Psoas muscle (tissue), 8 donors: ENCODE measurements around the gene CEP350. TPM values are rescaled to one million over a fixed set of nuclear protein-coding genes. Genes with fewer than 3 reads are reported as not detected.

Experiments
- ATAC-seq, 4 donors: fragments of 200-7000 bp; cut with Tn5 transposase; one replicate each; pipeline ENCODE4 v1.9.1; 2020; ENCODE audit warnings: moderate library complexity in 3 of 4, mild to moderate bottlenecking in 2 of 4
- DNase-seq, 2 donors: peaks; one replicate each; pipeline ENCODE4 v3.0.0-alpha.2; 2020
- H3K27ac ChIP-seq: fragments of 200-600 bp; one replicate; pipeline ENCODE4 v1.8.0; 2022
- H3K27me3 ChIP-seq, 3 donors: fragments of 200-600 bp in 1 of 3; one replicate each; pipeline versions ENCODE4 v1.6.1 to v1.8.0; 2013 to 2022; ENCODE audit warnings: low read length in 2 of 3, mild to moderate bottlenecking in 2 of 3, moderate library complexity in 1 of 3; ENCODE audit not compliant: insufficient read depth in 3 of 3
- H3K36me3 ChIP-seq, 2 donors: fragments of 200-600 bp in 1 of 2; one replicate each; pipeline versions ENCODE4 v1.6.1 to v1.8.0; 2013 to 2022; ENCODE audit warnings: low read depth in 1 of 2, mild to moderate bottlenecking in 1 of 2, moderate library complexity in 1 of 2; ENCODE audit not compliant: insufficient read depth in 1 of 2
- H3K4me1 ChIP-seq: fragments of 200-600 bp; one replicate; pipeline ENCODE4 v1.8.0; 2022
- H3K4me3 ChIP-seq: fragments of 200-600 bp; one replicate; pipeline ENCODE4 v1.8.0; 2022; ENCODE audit warnings: mild to moderate bottlenecking
- H3K9me3 ChIP-seq: fragments of 200-600 bp; one replicate; pipeline ENCODE4 v1.8.0; 2022
- CTCF ChIP-seq: fragments of 200-600 bp; IDR thresholded peaks from one replicate; pipeline ENCODE4 v1.8.0; 2022; ENCODE audit warnings: antibody characterized with exemption
- WGBS, 3 donors: extraction: QIAGEN DNeasy Blood & Tissue Kit; methylation state at CpG; one replicate each; pipeline versions ENCODE4 v1.1.6 to v1.1.7; 2013; 5-methylcytosine and 5-hydroxymethylcytosine counted together
- intact Hi-C, 2 donors: fragments of 100-400 bp; cut with DNase I; formaldehyde crosslinking; loops; one replicate each; pipeline versions ENCODE4 v1.11.0 to v1.14.2; 2022
- polyA plus RNA-seq, 3 donors: library from polyadenylated mRNA; stranded (reverse); fragments of 200-250 nt; gene quantifications; one replicate each; pipeline ENCODE4 v1.2.3, GENCODE V29; 2013
- total RNA-seq, 4 donors: library from RNA; stranded (reverse); fragmentation: NEBNext Ultra II Directional in 2 of 4; extraction: Animal tissue kit (Norgen Biotek cat#: 25700) in 2 of 4; gene quantifications; one replicate each; pipeline versions ENCODE4 v1.2.1 to v1.2.4, GENCODE V29; 2021 to 2023
- donor health status: healthy with polysubstance abuse.
- donor health status: DM: no; HTN: no; CAD: no; lungs with moderate emphysema.
- donor health status: Bipolar disorder and iron deficiency.
- donor health status: healthy.
- donor health status: DM: yes; HTN: yes; CAD: no.
- donor health status: DM: no; HTN: no; CAD: no.
- donor health status: DM: no; HTN: no; CAD: no.
- donor health status: DM: yes; HTN: yes; CAD: no.

Gene CEP350
- total and polyA plus RNA-seq, 7 donors, result 5.1 to 65.3 (median 52.8) TPM

GRCh38 chr1:180092931-180093650 lies 138.5 kb downstream of the CEP350 start:
- no peak overlapping the region for H3K27ac ChIP-seq
- ATAC-seq (no peak), DNase-seq (no peak)
- 89 to 95% (median 94%) methylated on average over 4 of the region's 4 CpGs for WGBS, 3 donors
- peaks cover 6 to 99% of the 10 kb centered on the region in 2 donors for H3K36me3 ChIP-seq
- H3K4me1 ChIP-seq, result no peaks in the 10 kb centered on the region
- TF ChIP-seq CTCF, result no peak
- intact Hi-C loops, result no loop called here
- no peaks in the 10 kb centered on the region for H3K9me3 ChIP-seq
- H3K4me3 ChIP-seq, result no peak overlapping the region
- no peaks in the 10 kb centered on the region for H3K27me3 ChIP-seq

- peaks cover 6 to 99% of the 10 kb centered on the region in 2 donors for H3K36me3 ChIP-seq
- no peak for TF ChIP-seq CTCF
- WGBS, 3 donors, result 92 to 94% (median 93%) methylated on average over 3 of the region's 3 CpGs
- intact Hi-C loops, result no loop called here
- no peaks in the 10 kb centered on the region for H3K9me3 ChIP-seq
- H3K4me3 ChIP-seq, result no peak overlapping the region
- no peak for ATAC-seq
- no peaks in the 10 kb centered on the region for H3K4me1 ChIP-seq
- no peak for DNase-seq
- no peak overlapping the region for H3K27ac ChIP-seq
- H3K27me3 ChIP-seq, result no peaks in the 10 kb centered on the region
Measured at GRCh38 chr1:180094705-180095295, 140.2 kb downstream of the CEP350 start.

GRCh38 chr1:180096584-180097325 lies 142.1 kb downstream of the CEP350 start:
- no peaks in the 10 kb centered on the region for H3K9me3 ChIP-seq
- no peaks in the 10 kb centered on the region for H3K4me1 ChIP-seq
- ATAC-seq (peak in 1 of 4 donors; percentile 25), DNase-seq (no peak)
- 78 to 89% (median 81%) methylated on average over 4 of the region's 4 CpGs for WGBS, 3 donors
- peaks cover 6 to 100% of the 10 kb centered on the region in 2 donors for H3K36me3 ChIP-seq
- no peak overlapping the region for H3K4me3 ChIP-seq
- no peaks in the 10 kb centered on the region for H3K27me3 ChIP-seq
- intact Hi-C loops, result no loop called here
- H3K27ac ChIP-seq, result peak overlapping the region; percentile 24
- no peak for TF ChIP-seq CTCF

GRCh38 chr1:180097326-180097605 lies 142.7 kb downstream of the CEP350 start:
- no peak for TF ChIP-seq CTCF
- H3K36me3 ChIP-seq, result peaks cover 6 to 100% of the 10 kb centered on the region in 2 donors
- DNase-seq (no peak), ATAC-seq (no peak)
- WGBS, 3 donors, result 89 to 95% (median 90%) methylated on average over 2 of the region's 2 CpGs
- H3K4me1 ChIP-seq, result no peaks in the 10 kb centered on the region
- intact Hi-C loops, result no loop called here
- H3K27me3 ChIP-seq, result no peaks in the 10 kb centered on the region
- H3K27ac ChIP-seq, result peak overlapping the region; percentile 24
- H3K9me3 ChIP-seq, result no peaks in the 10 kb centered on the region
- no peak overlapping the region for H3K4me3 ChIP-seq
